ENCODE data around the gene CMIP. TPM values are rescaled to one million over a fixed set of nuclear protein-coding genes. Genes with fewer than 3 reads are reported as not detected.
A peak's percentile ranks its signal among the peaks of the same experiment; 100 is the strongest.

CMIP gene
- total RNA-seq, 1 experiment from 2014 or later: 63.7 TPM

GRCh38 chr16:81650982-81651562 is 206.5 kb downstream of the CMIP start:
- Mint-ChIP-seq H3K27ac (peak overlapping the region; percentile 77), H3K4me1 (peaks cover 51% of the 10 kb centered on the region), H3K36me3 (peaks cover 10% of the 10 kb centered on the region; the same call in 1 of the 2 replicates), H3K4me3 (no peak overlapping the region), H3K9me3 (no peaks in the 10 kb centered on the region), H3K27me3 (ENCODE audit: low read depth) (no peaks in the 10 kb centered on the region)
- peak; percentile 66 for DNase-seq (ENCODE audit: low spot score)
- ATAC-seq: peak; percentile 68
- CTCF ChIA-PET: interaction anchor here (0.7 kb wide), 1 partner anchor 45 kb away, joined by 3 read pairs; no protein-coding TSS in a partner anchor
- POLR2A ChIA-PET: no interaction called here
- TF ChIP-seq CTCF (IDR thresholded peaks at IDR 0.05) (no peak), NR1H2 (CRISPR knock-in tag; IDR thresholded peaks at IDR 0.05) (no peak), ZNF423 (CRISPR knock-in tag; IDR thresholded peaks at IDR 0.05) (no peak), MYBL2 (CRISPR knock-in tag; IDR thresholded peaks at IDR 0.05) (no peak), ZNF263 (CRISPR knock-in tag; IDR thresholded peaks at IDR 0.05; ENCODE audit: low read depth) (no peak), NFATC4 (CRISPR knock-in tag; IDR thresholded peaks at IDR 0.05) (no peak), PREB (CRISPR knock-in tag; IDR thresholded peaks at IDR 0.05; ENCODE audit: borderline replicate concordance) (no peak), SOX15 (CRISPR knock-in tag; IDR thresholded peaks at IDR 0.05) (no peak), GRHL2 (CRISPR knock-in tag; IDR thresholded peaks at IDR 0.05; ENCODE audit: insufficient replicate concordance, severe bottlenecking) (no peak), CREM (CRISPR knock-in tag; IDR thresholded peaks at IDR 0.05) (no peak)

- DNase-seq (ENCODE audit: low spot score) (no peak), ATAC-seq (peak; percentile 19)
- ChIA-PET CTCF (interaction anchor here (0.7 to 1.9 kb wide), 3 partner anchors 18 to 45 kb away, joined by 3 to 9 read pairs (median 5); no protein-coding TSS in a partner anchor), POLR2A (no interaction called here)
- peaks cover 12% of the 10 kb centered on the region; the same call in 1 of the 2 replicates for H3K36me3 Mint-ChIP-seq
- H3K4me1 Mint-ChIP-seq: peaks cover 47% of the 10 kb centered on the region
- no peak overlapping the region for H3K4me3 Mint-ChIP-seq
- peak overlapping the region; percentile 77 for H3K27ac Mint-ChIP-seq
- H3K27me3 Mint-ChIP-seq (ENCODE audit: low read depth): no peaks in the 10 kb centered on the region
- no peaks in the 10 kb centered on the region for H3K9me3 Mint-ChIP-seq
- TF ChIP-seq ZNF121 (CRISPR knock-in tag; IDR thresholded peaks at IDR 0.05): no peak
- no peak for TF ChIP-seq KAT7 (CRISPR knock-in tag; IDR thresholded peaks at IDR 0.05; ENCODE audit: borderline replicate concordance)
- TF ChIP-seq SMAD4 (CRISPR knock-in tag; IDR thresholded peaks at IDR 0.05): no peak
- TF ChIP-seq MAX (CRISPR knock-in tag; IDR thresholded peaks at IDR 0.05): no peak
- TF ChIP-seq ATF6 (CRISPR knock-in tag; IDR thresholded peaks at IDR 0.05): no peak
- TF ChIP-seq ZNF425 (CRISPR knock-in tag; conservative IDR thresholded peaks at IDR 0.05): no peak
- no peak for TF ChIP-seq ZNF671 (CRISPR knock-in tag; IDR thresholded peaks at IDR 0.05)
- no peak for TF ChIP-seq TEAD1 (CRISPR knock-in tag; IDR thresholded peaks at IDR 0.05)
- TF ChIP-seq ZNF532 (CRISPR knock-in tag; IDR thresholded peaks at IDR 0.05; ENCODE audit: borderline replicate concordance): no peak
Observed at GRCh38 chr16:81651758-81652718, 207.4 kb downstream of the CMIP start.

Measured in WTC11 (cell line).